ENCODE data around the gene SCAPER. TPM values are rescaled to one million over a fixed set of nuclear protein-coding genes. Genes with fewer than 3 reads are reported as not detected.

SCAPER gene
- total and polyA plus RNA-seq, 10 of the 15 experiments (the other 5 are each of a cell fraction or from before 2014, with no cell fraction given): 1.0 to 7.7 (median 3.9) TPM

DNA sequence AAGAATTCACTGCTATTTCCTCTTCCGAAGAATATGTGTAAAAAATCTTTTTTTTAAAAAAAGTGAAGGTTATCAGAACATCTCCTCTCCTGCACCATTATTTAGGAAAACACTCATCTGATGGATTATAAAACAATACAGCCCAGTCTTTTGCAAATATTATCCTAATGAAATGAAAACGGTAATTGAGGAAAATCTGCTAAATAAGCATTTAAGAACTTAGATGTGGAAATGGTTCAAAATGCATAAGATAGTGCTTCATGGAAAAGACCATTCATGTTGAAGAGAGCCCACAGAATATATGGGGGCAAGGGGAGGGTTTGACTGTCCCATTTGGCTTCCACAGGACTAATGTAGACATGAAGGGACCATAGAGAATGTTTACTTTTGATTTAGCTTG, 520.7 kb downstream of the SCAPER start:
- Histone ChIP-seq H3K9me3 (replicated peaks; ENCODE audit: control insufficient read depth, insufficient read depth, low read length) (no peaks in the 10 kb centered on the region), H3K36me3 (ENCODE audit: control insufficient read depth in 2 of 2, insufficient read depth in 2 of 2, low read length in 1 of 2) (no peaks in the 10 kb centered on the region; a peak in 1 of 4 replicates), H2AFZ (ENCODE audit: control insufficient read depth, low read depth, low read length) (no peak overlapping the region), H4K20me1 (ENCODE audit: control insufficient read depth, insufficient read depth) (no peaks in the 10 kb centered on the region), H3K4me2 (ENCODE audit: control insufficient read depth, insufficient read depth) (no peak overlapping the region), H3K9ac (ENCODE audit: control insufficient read depth, insufficient read depth, low read length) (no peak overlapping the region), H3K4me1 (ENCODE audit: control insufficient read depth, insufficient read depth, low read length) (no peaks in the 10 kb centered on the region), H3K27ac (ENCODE audit: control insufficient read depth, insufficient read depth) (no peak overlapping the region), H3K79me2 (ENCODE audit: control insufficient read depth, insufficient read depth, low read length) (no peaks in the 10 kb centered on the region), H3K27me3 (replicated peaks in 1 of 2; ENCODE audit: control insufficient read depth in 2 of 2, insufficient read depth in 2 of 2, low read length in 1 of 2) (no peaks in the 10 kb centered on the region), H3K4me3 (no peak overlapping the region)
- FAIRE-seq: no peak
- DNase-seq (ENCODE audit: low read depth, low spot score): no peak
- WGBS (ENCODE audit: insufficient coverage, insufficient replicate concordance, low lambda C conversion rate, missing lambda C conversion rate): 100% methylated on average over 2 of the region's 2 CpGs
- POLR2A ChIA-PET: no interaction called here
- ATAC-seq: no peak
- no TSS peak for BruUV-seq (replicated peaks)
- intact Hi-C loops (cut with micrococcal nuclease; ENCODE audit: unreplicated experiment): no loop called here
- TF ChIP-seq CEBPB (IDR thresholded peaks at IDR 0.05; ENCODE audit: borderline replicate concordance in 1 of 2, low read depth in 2 of 2, low read length in 2 of 2) (no peak), RB1 (IDR thresholded peaks at IDR 0.05; ENCODE audit: borderline replicate concordance) (no peak), FOS (IDR thresholded peaks at IDR 0.05; ENCODE audit: borderline replicate concordance, extremely low read depth, insufficient read length) (no peak), POU2F2 (IDR thresholded peaks at IDR 0.05; ENCODE audit: borderline replicate concordance, low read depth, low read length) (no peak), BHLHE40 (IDR thresholded peaks at IDR 0.05; ENCODE audit: borderline replicate concordance in 1 of 2, low read depth in 2 of 2, low read length in 1 of 2) (no peak), TCF7 (IDR thresholded peaks at IDR 0.05; ENCODE audit: borderline replicate concordance) (no peak), ZNF24 (IDR thresholded peaks at IDR 0.05) (no peak), TCF3 (IDR thresholded peaks at IDR 0.05; ENCODE audit: borderline replicate concordance, insufficient read depth, low read depth, low read length) (no peak), ETV6 (conservative IDR thresholded peaks at IDR 0.05 in 1 of 2, IDR thresholded peaks at IDR 0.05 in 1 of 2; ENCODE audit: borderline replicate concordance in 1 of 2, low read depth in 1 of 2) (no peak)
- TF ChIP-seq, protein P1, sequence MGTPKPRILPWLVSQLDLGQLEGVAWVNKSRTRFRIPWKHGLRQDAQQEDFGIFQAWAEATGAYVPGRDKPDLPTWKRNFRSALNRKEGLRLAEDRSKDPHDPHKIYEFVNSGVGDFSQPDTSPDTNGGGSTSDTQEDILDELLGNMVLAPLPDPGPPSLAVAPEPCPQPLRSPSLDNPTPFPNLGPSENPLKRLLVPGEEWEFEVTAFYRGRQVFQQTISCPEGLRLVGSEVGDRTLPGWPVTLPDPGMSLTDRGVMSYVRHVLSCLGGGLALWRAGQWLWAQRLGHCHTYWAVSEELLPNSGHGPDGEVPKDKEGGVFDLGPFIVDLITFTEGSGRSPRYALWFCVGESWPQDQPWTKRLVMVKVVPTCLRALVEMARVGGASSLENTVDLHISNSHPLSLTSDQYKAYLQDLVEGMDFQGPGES (IDR thresholded peaks at IDR 0.05): no peak
- TF ChIP-seq, protein P2, sequence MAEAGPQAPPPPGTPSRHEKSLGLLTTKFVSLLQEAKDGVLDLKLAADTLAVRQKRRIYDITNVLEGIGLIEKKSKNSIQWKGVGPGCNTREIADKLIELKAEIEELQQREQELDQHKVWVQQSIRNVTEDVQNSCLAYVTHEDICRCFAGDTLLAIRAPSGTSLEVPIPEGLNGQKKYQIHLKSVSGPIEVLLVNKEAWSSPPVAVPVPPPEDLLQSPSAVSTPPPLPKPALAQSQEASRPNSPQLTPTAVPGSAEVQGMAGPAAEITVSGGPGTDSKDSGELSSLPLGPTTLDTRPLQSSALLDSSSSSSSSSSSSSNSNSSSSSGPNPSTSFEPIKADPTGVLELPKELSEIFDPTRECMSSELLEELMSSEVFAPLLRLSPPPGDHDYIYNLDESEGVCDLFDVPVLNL (IDR thresholded peaks at IDR 0.05; ENCODE audit: low read depth, low read length): no peak
- TF ChIP-seq, protein P3, sequence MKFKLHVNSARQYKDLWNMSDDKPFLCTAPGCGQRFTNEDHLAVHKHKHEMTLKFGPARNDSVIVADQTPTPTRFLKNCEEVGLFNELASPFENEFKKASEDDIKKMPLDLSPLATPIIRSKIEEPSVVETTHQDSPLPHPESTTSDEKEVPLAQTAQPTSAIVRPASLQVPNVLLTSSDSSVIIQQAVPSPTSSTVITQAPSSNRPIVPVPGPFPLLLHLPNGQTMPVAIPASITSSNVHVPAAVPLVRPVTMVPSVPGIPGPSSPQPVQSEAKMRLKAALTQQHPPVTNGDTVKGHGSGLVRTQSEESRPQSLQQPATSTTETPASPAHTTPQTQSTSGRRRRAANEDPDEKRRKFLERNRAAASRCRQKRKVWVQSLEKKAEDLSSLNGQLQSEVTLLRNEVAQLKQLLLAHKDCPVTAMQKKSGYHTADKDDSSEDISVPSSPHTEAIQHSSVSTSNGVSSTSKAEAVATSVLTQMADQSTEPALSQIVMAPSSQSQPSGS (IDR thresholded peaks at IDR 0.05; ENCODE audit: low read length): no peak
- TF ChIP-seq, protein P4, sequence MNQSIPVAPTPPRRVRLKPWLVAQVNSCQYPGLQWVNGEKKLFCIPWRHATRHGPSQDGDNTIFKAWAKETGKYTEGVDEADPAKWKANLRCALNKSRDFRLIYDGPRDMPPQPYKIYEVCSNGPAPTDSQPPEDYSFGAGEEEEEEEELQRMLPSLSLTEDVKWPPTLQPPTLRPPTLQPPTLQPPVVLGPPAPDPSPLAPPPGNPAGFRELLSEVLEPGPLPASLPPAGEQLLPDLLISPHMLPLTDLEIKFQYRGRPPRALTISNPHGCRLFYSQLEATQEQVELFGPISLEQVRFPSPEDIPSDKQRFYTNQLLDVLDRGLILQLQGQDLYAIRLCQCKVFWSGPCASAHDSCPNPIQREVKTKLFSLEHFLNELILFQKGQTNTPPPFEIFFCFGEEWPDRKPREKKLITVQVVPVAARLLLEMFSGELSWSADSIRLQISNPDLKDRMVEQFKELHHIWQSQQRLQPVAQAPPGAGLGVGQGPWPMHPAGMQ (IDR thresholded peaks at IDR 0.05; ENCODE audit: borderline replicate concordance): no peak
- TF ChIP-seq, protein P5, sequence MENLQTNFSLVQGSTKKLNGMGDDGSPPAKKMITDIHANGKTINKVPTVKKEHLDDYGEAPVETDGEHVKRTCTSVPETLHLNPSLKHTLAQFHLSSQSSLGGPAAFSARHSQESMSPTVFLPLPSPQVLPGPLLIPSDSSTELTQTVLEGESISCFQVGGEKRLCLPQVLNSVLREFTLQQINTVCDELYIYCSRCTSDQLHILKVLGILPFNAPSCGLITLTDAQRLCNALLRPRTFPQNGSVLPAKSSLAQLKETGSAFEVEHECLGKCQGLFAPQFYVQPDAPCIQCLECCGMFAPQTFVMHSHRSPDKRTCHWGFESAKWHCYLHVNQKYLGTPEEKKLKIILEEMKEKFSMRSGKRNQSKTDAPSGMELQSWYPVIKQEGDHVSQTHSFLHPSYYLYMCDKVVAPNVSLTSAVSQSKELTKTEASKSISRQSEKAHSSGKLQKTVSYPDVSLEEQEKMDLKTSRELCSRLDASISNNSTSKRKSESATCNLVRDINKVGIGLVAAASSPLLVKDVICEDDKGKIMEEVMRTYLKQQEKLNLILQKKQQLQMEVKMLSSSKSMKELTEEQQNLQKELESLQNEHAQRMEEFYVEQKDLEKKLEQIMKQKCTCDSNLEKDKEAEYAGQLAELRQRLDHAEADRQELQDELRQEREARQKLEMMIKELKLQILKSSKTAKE (IDR thresholded peaks at IDR 0.05; ENCODE audit: low read depth, poor library complexity, severe bottlenecking): no peak
- RAD21 ChIA-PET (ENCODE audit: unreplicated experiment): no interaction called here
- SMC1A ChIA-PET (ENCODE audit: uncharacterized antibody, unreplicated experiment): no interaction called here
- in situ Hi-C loops (cut with MboI): no loop called here
- CTCF ChIA-PET: no interaction called here

Data from GM12878 (cell line).